GM18951 (cell line): ENCODE measurements around the gene ULBP2.

Experiments
- POLR2A ChIP-seq: IDR thresholded peaks from 4 replicates; pipeline ENCODE4 v1.6.1; 2011; ENCODE audit warnings: mild to moderate bottlenecking; ENCODE audit not compliant: insufficient read length, insufficient read depth; ENCODE audit errors: extremely low read depth
- in situ Hi-C: fragments of 300-500 bp; cut with MboI; formaldehyde crosslinking; loops from one replicate; pipeline ENCODE4 v1.12.0; 2022; ENCODE audit warnings: low sequenced_read_pairs, mixed read lengths, inconsistent platforms; ENCODE audit not compliant: unreplicated experiment

Gene ULBP2

GRCh38 chr6:149941583-149942460 lies at the start of gene ULBP2:
Gene ULBP2 (plus strand): TSS chr6:149942014. CDS start chr6:149942073, 59 bp downstream.
- in situ Hi-C loops: no loop called here
- TF ChIP-seq POLR2A: no peak

- TF ChIP-seq POLR2A: no peak
- in situ Hi-C loops: no loop called here
Observed at GRCh38 chr6:149895048-149895590, 46.7 kb upstream of the ULBP2 start.

GRCh38 chr6:149895833-149896271 lies 46.0 kb upstream of the ULBP2 start:
- TF ChIP-seq POLR2A: no peak
- in situ Hi-C loops: no loop called here

- in situ Hi-C loops: no loop called here
- no peak for TF ChIP-seq POLR2A
Observed at GRCh38 chr6:149896491-149896890, 45.3 kb upstream of the ULBP2 start.

- in situ Hi-C loops: no loop called here
- TF ChIP-seq POLR2A: no peak
Observed at GRCh38 chr6:149897015-149897697, 44.7 kb upstream of the ULBP2 start.

- in situ Hi-C loops: no loop called here
Observed at GRCh38 chr6:149897855-149898744, 43.7 kb upstream of the ULBP2 start, which contains the start of gene RAET1E. Gene RAET1E (minus strand): TSS chr6:149898113. CDS start chr6:149890901, 7,212 bp downstream.

GRCh38 chr6:149898966-149899365 lies 42.8 kb upstream of the ULBP2 start:
- TF ChIP-seq POLR2A: no peak
- in situ Hi-C loops: no loop called here

More at GRCh38 chr6:149897855-149898744, 43.7 kb upstream of the ULBP2 start, which contains the start of gene RAET1E:
- TF ChIP-seq POLR2A: no peak

- in situ Hi-C loops: no loop called here
- no peak for TF ChIP-seq POLR2A
Observed at GRCh38 chr6:149899486-149899885, 42.3 kb upstream of the ULBP2 start.

GRCh38 chr6:149899926-149900619 lies 41.7 kb upstream of the ULBP2 start:
- in situ Hi-C loops: no loop called here
- no peak for TF ChIP-seq POLR2A

- in situ Hi-C loops: no loop called here
- no peak for TF ChIP-seq POLR2A
Observed at GRCh38 chr6:149900620-149901443, 41.0 kb upstream of the ULBP2 start.

- in situ Hi-C loops: no loop called here
- TF ChIP-seq POLR2A: no peak
Observed at GRCh38 chr6:149901444-149902140, 40.2 kb upstream of the ULBP2 start.
